SH-SY5Y (cell line): Measurements from ENCODE around the gene IRF4.

Experiments used
- GATA2 ChIP-seq: IDR thresholded peaks from 2 replicates; pipeline ENCODE4 v1.6.1; 2011; ENCODE audit warnings: mild to moderate bottlenecking, low read depth, low read length
- GATA3 ChIP-seq: IDR thresholded peaks from 2 replicates; pipeline ENCODE4 v1.6.1; 2011; ENCODE audit warnings: low read depth, mild to moderate bottlenecking, low read length, moderate library complexity

DNA sequence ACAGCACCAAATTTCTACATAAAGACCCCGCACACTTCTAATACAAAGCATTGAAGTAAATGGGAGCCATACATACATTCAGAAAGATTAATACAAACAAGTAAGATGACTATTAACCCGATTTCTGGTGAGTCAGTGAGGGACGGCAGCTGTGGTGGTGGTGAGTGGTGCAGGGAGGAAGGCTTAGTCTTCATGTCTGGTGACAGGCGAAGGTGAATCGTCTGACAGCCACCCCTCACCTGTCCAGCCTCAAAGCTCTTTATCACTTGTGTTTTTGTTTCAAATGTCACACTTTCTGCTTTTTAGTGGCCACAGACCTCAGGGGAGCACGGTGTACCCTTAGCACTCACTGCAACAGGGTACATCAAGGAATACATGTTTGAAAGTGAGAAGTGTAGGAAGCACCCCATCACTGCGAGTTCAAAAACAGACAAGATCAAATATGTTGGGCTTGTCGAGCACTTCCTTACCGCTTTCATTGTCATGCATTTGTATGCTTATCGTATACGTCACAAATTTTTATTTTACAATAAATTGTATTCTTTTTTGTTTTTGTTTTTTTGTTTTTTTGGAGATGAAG, 63.5 kb downstream of the IRF4 start:
- TF ChIP-seq GATA2 (no peak), GATA3 (no peak)
